ENCODE results near the gene DNER. TPM values are rescaled to one million over a fixed set of nuclear protein-coding genes. Genes with fewer than 3 reads are reported as not detected.
A peak's percentile ranks its signal among the peaks of the same experiment; 100 is the strongest.
"Not testable (repeated sequence)": the region's sequence is repeated elsewhere in the genome, so short reads cannot be mapped to it uniquely, and the experiment has no call there.

The DNER gene
- 7.1 and 14.3 TPM in 2 replicates for total RNA-seq (2014; rRNA removed; shearing (Covaris generic))

DNA sequence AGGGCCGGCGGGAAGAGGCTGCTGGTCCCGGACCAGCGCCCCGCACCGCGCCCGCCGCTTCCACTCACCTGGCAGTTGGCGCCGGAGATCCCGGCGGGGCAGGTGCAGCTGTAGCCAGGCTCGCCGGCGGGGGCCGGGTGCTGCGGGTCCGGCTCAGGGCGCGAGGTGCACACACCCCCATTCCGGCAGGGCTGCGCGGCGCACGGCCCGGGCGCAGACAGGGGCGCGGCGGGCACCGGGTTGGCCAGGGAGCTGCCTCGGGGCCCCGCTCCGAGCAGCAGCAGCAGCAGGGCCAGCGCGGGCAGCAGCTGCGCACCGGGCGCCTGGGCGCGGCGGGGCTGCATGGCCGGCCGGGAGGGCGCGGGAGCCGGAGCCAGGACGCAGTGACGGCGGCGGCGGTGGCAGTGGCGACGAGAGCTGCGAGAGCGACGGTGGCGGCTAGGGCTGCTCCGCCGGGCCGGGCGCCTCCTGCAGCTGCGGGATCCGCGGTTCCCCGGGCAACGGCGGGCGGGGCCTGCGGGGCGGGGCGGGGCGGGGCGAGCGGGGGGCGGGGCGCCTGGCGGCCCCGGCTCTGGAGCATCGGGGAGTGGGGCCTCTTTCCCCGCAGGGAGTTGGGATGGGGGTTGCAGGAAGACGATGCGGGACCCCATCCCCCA, at the start of gene DNER:
TSS of gene DNER (minus strand) at position 476 of the 656 bp plus-strand sequence. CDS start at position 344, 132 bp downstream.
- peak; percentile 52 for DNase-seq (ENCODE audit: low read depth)

DNA sequence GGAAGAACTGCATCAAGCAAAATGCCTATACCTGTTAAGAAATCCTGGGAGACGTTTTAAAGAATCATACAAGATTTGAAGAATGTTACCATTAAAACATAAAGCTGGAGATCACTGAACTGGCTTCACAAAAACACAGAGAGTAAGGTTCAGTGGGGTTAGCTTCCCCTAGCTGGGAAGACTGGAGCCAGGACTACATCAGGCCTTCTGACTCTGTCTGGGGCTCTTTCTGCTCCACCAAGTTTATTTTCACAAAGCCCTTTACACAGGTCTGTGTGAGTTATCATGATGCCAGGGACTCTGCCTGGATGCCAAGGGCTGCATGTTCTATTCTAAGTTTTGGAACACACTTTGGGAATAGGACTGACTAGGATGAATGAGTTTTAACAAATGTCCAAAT, 47.3 kb upstream of the DNER start:
- no peak for DNase-seq (ENCODE audit: low read depth)

DNA sequence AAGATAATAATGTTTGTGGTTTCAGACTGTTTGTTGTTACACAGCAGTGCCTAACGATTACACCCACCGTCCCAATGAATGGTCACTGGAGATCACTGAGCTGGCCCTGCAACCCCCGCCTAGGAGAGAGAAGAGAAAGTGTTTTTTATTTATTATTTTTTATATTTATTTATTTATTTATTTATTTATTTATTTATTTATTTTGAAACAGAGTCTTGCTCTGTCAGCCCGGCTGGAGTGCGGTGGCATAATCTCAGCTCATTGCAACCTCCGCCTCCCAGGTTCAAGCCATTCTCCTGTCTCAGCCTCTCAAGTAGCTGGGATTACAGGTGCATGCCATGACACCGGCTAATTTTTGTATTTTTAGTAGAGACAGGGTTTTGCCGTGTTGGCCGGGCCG, 43.1 kb upstream of the DNER start:
- not testable (repeated sequence) for DNase-seq (ENCODE audit: low read depth)

DNA sequence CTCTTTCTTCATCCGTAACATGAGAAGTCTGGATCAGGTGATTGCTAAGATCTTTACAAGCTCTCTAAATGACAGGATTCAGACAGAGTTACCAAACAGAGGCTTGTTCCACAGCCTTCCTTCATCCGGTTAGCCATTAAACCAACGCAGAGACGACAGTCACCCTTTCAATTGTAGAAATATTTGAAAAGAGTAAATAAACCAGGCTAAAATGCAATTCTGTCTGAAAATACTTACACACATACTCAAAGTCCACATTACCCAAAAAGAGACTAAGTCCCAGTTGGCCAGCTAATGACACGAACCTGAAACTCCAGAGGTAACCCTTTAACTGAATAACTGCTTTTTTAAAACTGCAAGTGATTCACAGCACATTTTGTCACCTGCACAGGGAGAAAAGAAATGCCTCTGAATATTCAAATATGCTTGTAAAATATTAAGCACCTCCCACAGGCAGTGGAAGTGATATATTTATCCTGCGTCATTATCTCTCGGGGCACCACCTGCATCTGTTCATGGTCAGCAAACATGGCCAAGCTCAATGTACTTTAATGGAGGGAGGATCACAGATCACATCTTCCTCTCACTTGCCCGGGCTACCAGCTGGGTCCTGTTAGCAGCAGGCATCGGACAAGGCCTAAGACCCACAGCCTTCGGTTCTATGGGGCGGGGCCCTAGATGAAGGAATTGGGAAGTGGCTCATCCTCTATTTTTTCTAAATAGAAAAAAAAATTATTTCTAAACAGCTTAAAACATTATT, 38.8 kb upstream of the DNER start:
- DNase-seq (ENCODE audit: low read depth), result no peak

DNA sequence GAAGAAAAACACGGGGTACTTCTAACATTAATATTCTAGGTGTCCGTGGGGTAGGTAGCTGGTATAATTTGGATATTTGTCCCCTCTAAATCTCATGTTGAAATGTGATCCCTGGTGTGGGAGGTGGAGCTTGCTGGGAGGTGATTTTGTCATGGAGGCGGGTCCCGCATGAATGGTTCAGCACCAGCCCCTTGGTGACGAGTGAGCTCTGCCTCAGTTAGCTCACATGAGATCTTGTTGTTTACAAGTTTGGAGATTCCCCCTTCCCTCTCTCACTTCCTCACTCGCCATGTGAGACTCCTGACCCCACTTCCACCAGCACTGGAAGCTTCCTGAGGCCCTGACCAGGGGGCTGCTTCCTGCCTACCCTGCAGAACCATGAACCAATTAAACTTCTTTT, 35.4 kb upstream of the DNER start:
- DNase-seq (ENCODE audit: low read depth), result no peak

DNA sequence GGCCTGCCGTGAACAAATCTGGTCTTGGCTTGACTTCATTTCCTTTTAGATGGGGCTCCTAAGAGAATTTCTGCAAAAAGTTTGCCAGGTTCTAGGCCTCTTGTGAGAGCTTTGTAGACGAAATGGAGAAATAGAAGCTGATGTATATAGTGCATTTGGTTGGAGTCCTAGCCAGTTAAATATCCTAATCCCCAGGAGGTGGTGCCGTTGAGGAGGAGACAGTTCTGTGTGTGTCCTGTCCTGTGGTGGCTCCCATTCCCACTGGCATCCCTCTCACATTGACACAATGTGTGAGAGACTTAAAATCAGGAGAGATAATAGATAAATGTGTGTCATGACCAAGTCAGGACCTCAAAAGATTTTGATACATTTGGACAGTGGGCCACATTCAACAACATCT, 34.6 kb upstream of the DNER start:
- no peak for DNase-seq (ENCODE audit: low read depth)

- DNase-seq (ENCODE audit: low read depth), result not testable (repeated sequence)
Measured at GRCh38 chr2:229742691-229743090, 28.3 kb upstream of the DNER start.

- DNase-seq (ENCODE audit: low read depth), result no peak
Measured at GRCh38 chr2:229740279-229740678, 25.9 kb upstream of the DNER start.

GRCh38 chr2:229738024-229738625, 23.8 kb upstream of the DNER start:
- no peak for DNase-seq (ENCODE audit: low read depth)

DNA sequence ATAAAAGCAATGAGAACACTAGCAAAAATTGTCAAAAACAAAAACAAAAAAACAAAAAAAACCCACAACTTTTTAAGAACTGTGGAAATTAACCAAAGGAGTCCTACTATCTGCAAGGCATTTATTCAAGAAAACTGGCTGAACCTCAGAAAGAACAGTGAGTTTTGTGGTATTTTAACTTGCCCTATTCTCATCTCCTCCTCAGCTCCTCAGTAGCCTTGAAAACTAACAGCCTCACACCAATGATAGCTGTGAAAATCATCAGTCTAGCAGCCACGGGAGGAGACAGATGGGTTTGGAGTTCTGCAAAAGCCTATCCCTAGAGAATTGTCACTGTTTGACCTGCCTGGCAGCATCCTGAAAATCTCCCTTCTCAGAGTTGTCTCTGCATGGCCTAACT, 20.1 kb upstream of the DNER start:
- DNase-seq (ENCODE audit: low read depth), result no peak

DNA sequence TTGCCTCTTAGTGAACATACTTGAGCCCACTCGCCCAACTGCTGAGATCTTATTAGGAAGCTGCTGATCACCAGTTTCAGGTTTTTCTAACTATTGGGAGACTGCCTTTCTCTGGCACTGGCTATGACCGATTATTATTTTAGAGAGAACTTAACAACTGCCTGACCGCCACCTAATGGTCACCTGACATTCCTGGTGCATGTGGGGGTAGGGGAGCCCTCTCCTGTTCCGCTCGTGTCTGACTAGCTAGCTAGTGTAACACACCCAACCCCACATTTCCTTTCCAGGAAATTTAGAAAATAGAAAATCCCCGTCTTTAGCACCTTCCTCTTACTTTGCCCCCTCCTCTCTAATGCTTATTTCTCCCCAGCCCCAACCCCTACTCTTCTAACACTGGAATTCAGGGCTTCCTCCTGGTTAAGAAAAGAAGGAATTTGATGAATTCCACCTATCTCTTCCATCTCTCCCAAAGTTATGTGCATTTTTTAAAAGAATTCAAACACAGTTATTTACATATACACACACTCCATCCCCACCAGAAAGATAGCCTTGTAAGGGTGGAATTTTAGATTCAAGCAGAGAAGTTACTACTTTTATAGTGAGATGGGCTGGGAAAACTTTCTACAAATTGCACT, 19.4 kb upstream of the DNER start:
- no peak for DNase-seq (ENCODE audit: low read depth)

- no peak for DNase-seq (ENCODE audit: low read depth)
Measured at GRCh38 chr2:229732897-229733296, 18.5 kb upstream of the DNER start.

DNA sequence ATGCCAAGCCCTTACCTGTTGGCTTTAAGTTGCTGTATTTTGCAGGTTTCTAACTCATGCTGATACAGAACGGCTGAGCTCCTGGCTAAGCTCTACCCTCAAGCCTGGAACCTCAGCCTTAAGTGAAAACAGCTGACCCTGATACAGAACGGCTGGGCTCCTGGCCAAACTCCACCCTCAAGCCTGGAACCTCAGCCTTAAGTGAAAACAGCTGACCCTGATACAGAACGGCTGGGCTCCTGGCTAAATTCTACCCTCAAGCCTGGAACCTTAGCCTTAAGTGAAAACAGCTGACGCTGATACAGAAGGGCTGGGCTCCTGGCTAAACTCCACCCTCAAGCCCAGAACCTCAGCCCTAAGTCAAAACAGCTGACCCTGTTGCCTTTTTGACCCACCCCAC, 17.6 kb upstream of the DNER start:
- peak; percentile 11 for DNase-seq (ENCODE audit: low read depth)

GRCh38 chr2:229731363-229731762, 17.0 kb upstream of the DNER start:
- no peak for DNase-seq (ENCODE audit: low read depth)

GRCh38 chr2:229728370-229728769, 14.0 kb upstream of the DNER start:
- DNase-seq (ENCODE audit: low read depth), result no peak

- no peak for DNase-seq (ENCODE audit: low read depth)
Measured at GRCh38 chr2:229726643-229727042, 12.3 kb upstream of the DNER start.

- peak; percentile 68 for DNase-seq (ENCODE audit: low read depth)
Measured at GRCh38 chr2:229725716-229726574, 11.6 kb upstream of the DNER start.

- DNase-seq (ENCODE audit: low read depth), result not testable (repeated sequence)
Measured at GRCh38 chr2:229723192-229723591, 8.8 kb upstream of the DNER start.

DNA sequence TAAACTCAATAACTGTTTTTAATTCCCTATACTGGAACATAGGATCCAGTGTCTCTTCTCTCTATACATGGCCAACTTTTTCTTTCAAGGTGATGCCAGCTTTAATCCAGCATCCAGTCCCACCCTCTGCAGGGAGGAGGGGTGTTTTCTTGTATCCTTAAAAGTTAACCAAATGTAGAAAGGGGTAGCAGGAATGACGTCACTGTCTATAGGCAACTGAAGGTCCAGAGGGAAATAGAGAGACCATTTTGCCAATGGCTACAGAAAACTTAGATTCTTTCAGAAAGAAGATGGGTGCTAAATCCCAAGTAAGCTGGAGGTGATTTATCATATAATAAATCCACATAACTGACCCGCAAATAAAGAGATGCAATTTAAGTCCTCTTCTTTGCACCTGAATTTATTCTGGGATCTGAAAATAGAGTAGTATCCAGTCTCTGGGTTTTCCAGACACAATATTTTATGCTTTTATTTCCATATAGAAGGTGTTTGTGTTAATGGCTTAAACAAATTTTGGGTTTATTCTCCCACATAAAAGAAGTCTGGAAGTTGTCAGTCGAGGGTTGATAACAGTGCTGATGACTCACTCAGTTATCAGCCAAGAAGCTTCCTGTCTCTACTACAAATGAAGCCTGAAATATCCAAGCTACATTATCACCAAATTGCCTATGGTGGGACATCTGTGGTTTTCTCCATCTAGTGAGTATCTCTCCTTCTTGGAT, 5.7 kb upstream of the DNER start:
- DNase-seq (ENCODE audit: low read depth), result no peak

DNA sequence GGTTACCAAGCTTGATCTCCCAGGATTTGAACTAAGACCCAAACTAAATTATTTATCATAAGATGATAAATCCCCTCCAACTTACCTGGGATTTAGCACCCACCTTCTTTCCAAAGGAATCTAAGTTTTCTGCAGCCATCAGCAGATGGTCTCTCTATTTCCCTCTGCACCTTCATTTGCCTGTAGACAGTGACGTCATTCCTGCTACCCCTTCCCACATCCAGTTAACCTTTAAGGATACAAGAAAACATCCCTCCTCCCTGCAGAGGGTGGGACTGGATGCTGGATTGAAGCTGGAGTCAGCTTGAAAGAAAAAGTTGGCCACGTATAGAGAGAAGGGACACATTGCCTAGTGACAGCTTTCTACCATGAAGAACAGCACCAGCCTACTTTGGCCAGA, 3.7 kb upstream of the DNER start:
- no peak for DNase-seq (ENCODE audit: low read depth)
